KOPT-K1 (cell line): ENCODE data around the gene TRAPPC6A.

Experiments used
- H3K27ac ChIP-seq: fragments of 200-600 bp; sonication (generic); 2 replicates; pipeline ENCODE4 v1.5.1; 2016; ENCODE audit warnings: antibody characterized with exemption, mild to moderate bottlenecking, low read depth, low read length; ENCODE audit not compliant: poor library complexity, severe bottlenecking
- H3K36me3 ChIP-seq: fragments of 200-600 bp; sonication (generic); 2 replicates; pipeline ENCODE4 v1.5.1; 2017; ENCODE audit warnings: antibody characterized with exemption, mild to moderate bottlenecking, low read length, moderate library complexity; ENCODE audit not compliant: insufficient read depth
- H3K9me3 ChIP-seq: fragments of 200-600 bp; sonication (generic); 2 replicates; pipeline ENCODE4 v1.5.1; 2017; ENCODE audit warnings: antibody characterized with exemption, low read length, mild to moderate bottlenecking; ENCODE audit not compliant: insufficient read depth, poor library complexity, severe bottlenecking

Gene TRAPPC6A

DNA sequence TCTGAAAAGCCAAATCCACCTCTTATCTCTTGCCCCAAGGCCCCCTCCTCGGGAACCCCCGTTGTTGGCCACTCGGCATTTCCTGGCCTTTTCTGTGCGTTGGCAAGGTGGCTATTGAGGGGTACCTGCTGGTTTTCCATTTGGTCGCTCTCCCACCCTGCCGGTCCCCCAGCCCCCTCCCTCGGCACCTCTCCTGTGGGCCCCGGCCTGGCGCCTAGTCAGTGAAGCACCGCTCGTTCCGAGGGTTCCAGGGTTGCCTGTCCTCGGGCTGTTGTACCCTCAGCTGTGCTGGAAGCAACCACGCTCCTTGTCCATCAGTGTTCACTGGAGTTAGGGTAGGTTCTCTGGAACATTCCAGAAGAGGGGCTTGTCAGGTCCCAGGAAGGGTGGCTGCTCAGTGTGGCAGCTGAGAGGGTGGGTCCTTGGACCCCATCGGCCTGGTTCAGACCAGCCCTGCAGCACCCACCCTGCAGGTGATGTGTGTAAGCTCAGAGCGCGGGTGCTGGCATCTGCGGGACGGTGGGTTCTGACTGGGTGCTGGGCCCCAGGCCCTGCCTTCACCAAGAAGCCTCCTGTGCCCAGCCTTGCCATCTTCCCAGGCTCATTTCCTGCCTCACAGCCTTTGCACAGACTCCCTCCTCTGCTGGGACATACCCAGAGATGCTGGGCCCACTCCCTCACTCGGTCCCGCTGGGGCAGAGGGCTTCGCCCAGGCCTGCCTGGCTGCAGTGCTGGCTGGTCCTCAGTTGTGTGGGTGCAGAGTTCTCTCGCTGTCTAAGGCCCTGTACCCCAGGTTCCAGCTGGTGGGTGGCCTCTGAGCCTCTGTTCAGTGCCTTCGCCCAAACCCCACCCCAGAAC, 38.5 kb downstream of the TRAPPC6A start:
- H3K9me3 ChIP-seq = no peaks in the 10 kb centered on the region
- peaks cover 38% of the 10 kb centered on the region; the same call in 1 of the 2 replicates for H3K36me3 ChIP-seq
- no peak overlapping the region for H3K27ac ChIP-seq

DNA sequence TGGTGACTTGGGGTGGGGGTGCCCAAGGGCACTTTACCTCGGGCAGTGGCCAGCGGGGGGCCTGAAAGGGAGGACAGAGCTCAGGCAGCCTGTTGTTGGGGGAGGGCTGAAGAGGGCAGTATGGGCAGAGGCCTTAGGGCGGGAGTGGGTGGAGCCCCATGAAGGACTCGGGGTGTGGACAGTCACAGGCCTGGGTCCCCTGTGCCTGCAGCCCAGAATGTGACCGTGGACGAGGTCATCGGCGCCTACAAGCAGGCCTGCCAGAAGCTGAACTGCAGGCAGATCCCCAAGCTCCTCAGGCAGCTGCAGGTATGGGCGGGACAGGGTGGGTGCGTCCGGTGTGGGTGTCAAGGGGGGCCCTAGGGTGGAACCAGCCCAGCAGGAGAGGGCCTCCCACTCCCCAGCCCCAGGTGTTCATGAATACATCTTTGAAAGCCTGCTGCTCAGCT, 39.7 kb downstream of the TRAPPC6A start:
- Histone ChIP-seq H3K36me3 (peaks cover 33% of the 10 kb centered on the region; the same call in 1 of the 2 replicates), H3K9me3 (no peaks in the 10 kb centered on the region), H3K27ac (no peak overlapping the region)

DNA sequence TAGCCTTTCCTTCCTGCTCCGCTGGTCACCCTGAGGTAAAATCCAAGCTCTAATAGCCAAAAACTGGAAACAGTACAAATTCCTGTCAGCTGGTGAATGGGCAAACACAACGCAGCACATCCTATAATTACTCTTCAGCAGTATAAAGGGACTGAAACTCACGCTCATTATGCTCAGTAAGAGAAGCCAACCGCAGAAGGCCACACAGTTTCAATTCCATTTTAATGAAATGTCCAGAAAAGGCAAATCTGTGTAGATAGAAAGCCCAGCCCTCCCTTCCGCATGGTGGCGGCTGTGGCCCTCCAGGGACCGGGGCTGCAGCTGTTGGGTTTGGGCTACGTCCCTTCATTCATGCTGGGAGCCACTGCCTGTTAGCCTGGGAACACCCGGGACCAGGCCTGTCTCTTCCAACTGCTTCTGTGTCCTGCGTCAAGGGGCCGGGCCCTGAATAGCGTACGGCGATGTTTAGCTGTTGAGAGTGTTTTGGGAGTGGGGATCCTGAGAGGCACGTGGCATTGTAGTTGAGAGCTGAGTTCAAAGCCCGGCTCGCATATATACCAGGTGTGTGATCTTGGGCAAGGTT, 40.8 kb downstream of the TRAPPC6A start:
- Histone ChIP-seq H3K9me3 (no peaks in the 10 kb centered on the region), H3K36me3 (peaks cover 22% of the 10 kb centered on the region; the same call in 1 of the 2 replicates), H3K27ac (no peak overlapping the region)

DNA sequence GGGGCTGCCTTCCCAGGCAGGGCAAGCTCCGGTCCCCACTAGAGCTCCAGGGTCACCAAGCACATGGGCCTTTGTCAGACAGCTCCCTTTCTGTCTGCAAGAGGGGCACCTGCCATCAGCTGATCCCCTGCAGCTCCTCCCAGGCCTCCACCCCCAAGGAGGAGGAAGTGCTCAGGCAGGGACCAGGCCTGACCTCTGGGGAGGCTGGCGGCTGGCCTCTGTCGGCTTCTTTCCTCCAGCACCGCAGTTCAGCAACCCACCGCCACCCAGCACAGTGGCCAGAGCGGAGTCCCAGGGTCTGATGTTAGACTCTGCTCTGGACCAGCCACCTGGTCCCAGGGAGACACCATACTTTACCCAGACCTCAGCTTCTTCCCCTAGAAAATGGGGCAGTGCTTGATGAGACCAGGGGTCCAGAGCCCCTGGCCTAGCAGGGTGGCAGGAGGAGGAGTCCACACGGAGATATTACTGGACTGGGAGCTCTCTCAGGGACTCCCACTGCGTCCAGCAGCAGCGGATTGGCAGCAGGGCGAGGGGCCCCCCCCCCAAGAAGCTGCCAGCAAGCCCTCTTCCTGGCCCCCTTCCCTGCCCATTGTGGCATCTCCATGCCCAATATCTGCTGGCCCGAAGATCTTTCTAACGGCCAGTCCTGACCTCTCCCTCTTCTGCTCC, 41.4 kb downstream of the TRAPPC6A start:
- Histone ChIP-seq H3K9me3 (no peaks in the 10 kb centered on the region), H3K27ac (no peak overlapping the region), H3K36me3 (peaks cover 16% of the 10 kb centered on the region; the same call in 1 of the 2 replicates)

DNA sequence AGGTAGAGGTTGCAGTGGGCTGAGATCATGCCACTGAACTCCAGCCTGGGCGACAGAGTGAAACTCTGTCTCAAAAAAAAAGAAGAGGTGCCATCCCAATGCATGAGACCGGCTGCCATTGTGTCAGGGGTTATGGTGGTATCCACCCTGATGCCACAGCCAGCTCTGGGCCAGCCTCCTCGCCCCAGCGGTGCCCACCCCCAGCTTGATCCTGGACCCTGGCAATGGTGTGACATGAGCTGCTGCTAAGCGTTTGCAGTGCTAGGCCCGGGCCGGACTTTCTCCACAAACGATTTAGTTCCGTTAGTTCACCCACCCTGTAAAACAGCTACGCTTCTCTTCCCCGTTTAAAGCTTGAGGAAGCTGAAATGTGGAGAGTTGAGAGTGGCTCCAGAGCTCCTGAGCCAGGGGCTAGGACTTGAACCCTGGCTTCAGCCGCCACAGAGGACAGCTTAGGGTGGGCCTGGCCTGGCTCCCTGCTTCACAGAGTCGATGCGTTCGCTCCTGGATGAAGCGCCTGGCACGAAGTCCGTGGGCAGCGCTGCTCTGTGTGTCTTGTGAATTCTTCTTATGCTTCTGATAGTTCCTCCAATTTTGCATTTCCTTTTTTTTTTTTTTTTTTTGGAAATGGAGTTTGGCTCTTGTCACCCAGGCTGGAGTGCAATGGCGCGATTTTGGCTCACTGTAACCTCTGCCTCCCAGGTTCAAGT, 42.7 kb downstream of the TRAPPC6A start:
- peaks cover 4% of the 10 kb centered on the region; the same call in 1 of the 2 replicates for H3K36me3 ChIP-seq
- no peaks in the 10 kb centered on the region for H3K9me3 ChIP-seq
- no peak overlapping the region for H3K27ac ChIP-seq

DNA sequence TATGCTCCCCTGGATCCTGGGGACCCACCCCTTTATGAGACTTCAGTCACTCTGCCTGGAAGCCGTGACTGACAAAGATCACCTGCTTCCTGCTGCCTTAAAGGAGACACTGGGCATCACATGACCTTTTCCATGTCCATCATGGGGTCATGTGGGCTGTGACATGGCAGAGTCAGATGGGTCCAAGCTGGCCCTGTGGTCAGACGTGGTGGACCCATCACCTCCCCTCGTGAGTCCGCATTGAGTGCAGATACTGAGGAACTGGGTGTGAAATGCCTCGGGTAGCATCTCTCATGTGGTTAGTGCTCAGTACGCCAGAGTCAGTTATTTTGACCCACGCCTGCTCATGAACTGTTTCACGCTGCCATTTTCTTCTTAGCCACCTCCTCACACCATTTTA, 44.4 kb downstream of the TRAPPC6A start:
- no peak overlapping the region for H3K27ac ChIP-seq
- no peaks in the 10 kb centered on the region for H3K9me3 ChIP-seq

DNA sequence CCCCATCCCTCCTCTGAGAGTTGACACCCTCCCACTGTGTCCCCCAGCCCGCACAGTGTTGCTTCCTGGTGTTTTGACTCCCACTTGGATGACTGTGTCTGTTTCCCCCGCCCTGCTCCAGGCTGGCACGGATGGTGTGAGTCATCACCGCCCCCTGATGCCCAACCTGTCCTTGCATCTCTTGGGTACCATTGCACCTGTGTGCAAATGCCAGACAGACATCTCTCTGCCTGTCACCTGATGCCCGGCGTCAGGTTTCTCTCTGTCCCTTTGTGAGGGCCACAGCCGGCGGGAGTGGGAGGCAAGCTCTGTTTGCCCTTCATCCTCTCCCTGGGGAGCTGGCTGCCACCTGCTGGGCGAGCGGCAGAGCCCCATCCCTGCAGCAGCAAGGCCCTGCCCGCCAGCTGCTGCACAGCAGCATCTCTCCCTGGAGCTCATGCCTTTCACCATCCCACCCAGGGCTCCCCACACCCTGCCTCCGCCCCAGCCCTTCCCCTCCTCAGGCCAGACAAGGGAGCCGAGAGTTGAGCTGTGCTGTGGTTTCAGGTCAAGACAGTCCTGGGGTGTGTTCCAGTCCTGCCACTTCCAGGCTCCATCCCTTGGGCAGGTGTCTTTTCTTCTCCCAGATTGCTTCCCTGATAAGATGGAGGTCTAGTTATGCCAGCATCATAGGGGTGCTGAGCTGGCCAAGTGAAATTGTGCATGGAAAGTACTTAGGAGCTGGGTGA, 47.0 kb downstream of the TRAPPC6A start:
- H3K9me3 ChIP-seq = no peaks in the 10 kb centered on the region
- H3K27ac ChIP-seq = no peak overlapping the region
- peaks cover 4% of the 10 kb centered on the region; the same call in 1 of the 2 replicates for H3K36me3 ChIP-seq

More for the DNA sequence above, 44.4 kb downstream of the TRAPPC6A start:
- peaks cover 4% of the 10 kb centered on the region; the same call in 1 of the 2 replicates for H3K36me3 ChIP-seq

DNA sequence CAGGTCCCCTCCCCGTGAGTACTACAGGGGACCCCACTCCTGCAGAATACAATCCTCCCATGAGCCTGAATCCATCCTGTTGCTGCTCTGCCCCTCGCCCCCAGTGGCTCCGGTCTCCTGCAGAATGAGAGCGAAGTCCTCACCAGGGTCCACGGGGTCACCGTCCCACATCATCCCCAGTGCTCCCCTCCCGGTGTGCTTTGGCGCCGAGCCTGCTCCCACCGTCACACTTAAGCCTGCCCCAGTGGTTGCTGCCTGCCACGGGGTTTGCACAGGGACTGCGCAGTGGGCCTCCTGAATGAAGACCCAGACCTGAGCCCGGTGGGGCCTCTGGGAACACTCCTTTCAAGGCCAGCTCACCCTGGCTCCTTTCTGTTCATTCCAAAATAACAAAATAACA, 47.8 kb downstream of the TRAPPC6A start:
- Histone ChIP-seq H3K9me3 (no peaks in the 10 kb centered on the region), H3K27ac (no peak overlapping the region), H3K36me3 (peaks cover 4% of the 10 kb centered on the region; the same call in 1 of the 2 replicates)

DNA sequence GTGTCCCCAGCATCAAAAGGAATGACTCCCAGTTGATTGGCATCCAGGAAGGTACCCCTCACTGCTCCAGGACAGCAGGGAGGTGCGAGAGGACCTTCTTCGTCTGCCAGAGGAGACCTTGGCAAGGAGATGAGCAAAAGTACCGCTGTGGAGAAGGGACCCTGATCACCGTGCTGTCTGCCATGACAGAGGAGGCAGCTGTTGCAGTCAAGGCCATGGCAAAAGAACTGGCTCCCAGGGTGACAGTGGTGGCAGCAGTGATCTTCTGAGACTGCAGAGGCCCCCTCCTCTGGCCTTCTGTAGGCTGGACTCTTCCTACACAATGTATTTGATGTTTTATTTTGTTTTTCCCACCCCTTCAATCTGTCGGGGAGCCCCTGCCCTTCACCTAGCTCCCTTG, 49.2 kb downstream of the TRAPPC6A start:
- H3K36me3 ChIP-seq = peaks cover 3% of the 10 kb centered on the region; the same call in 1 of the 2 replicates
- no peak overlapping the region for H3K27ac ChIP-seq
- no peaks in the 10 kb centered on the region for H3K9me3 ChIP-seq

DNA sequence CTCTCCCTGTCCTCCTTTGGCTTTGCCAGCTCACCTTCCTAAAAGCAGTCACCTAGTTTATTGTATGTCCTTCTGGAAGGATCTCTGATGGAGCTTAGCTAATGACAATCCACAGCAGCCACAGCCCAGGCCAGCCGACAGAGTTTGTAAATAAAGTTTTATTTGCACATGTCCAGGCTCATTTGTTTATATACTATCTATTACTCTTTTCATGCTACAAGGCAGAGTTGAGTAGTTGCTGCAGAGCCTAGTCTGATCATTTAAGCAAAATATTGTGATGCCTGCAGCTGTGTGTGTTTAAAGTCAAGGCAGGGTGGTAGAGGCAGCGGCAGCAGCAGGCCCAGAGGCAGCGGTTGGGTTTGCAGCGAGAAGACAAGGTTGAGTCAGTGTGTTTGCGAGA, 49.9 kb downstream of the TRAPPC6A start:
- Histone ChIP-seq H3K36me3 (peaks cover 4% of the 10 kb centered on the region; the same call in 1 of the 2 replicates), H3K27ac (no peak overlapping the region), H3K9me3 (no peaks in the 10 kb centered on the region)

DNA sequence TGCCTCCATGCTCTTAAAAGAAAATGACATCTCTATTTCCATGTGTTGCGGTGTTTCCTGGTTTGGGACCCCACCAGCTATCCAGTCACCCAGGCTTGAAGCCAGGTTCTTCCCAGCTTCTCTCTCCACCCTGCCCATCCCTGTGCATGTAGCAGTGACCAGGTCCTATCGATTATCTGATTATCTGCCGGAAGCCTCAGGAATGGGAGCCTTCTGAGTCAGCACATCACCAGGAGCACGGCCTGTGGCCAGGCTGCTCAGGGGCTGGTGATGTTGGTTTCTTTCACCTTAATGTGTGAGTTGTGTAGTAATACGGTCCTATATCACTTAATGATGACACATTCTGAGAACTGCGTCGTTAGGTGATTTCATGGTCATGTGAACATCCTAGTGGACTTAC, 51.4 kb downstream of the TRAPPC6A start:
- no peak overlapping the region for H3K27ac ChIP-seq
- H3K36me3 ChIP-seq = peaks cover 5% of the 10 kb centered on the region; the same call in 1 of the 2 replicates
- H3K9me3 ChIP-seq = no peaks in the 10 kb centered on the region

DNA sequence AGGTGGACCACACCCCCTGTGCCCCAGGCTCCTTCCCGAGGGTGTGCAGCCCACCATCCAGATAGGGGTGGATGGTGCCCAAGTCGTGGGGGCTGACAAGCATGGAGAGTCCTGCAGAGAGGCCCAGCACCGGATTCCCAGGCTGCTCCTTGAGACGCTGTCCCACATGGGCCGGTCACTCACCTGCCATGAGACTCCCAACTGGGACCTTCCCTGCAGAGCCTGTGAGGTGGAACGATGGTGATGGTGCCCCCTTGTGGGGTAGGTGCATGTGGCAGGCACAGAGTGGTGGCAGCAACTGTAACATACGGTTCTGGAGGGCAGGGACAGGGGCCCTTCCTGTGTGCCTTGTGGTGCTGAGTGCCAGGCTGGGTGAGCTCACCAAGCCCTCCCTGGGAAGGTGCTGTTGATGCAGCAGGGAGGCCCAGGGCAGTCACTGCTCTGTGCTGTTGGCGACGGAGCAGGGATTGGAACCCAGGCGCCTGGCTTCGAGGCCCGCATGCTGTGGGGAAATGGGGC, 52.0 kb downstream of the TRAPPC6A start:
- Histone ChIP-seq H3K9me3 (no peaks in the 10 kb centered on the region), H3K27ac (no peak overlapping the region), H3K36me3 (peaks cover 5% of the 10 kb centered on the region; the same call in 1 of the 2 replicates)

DNA sequence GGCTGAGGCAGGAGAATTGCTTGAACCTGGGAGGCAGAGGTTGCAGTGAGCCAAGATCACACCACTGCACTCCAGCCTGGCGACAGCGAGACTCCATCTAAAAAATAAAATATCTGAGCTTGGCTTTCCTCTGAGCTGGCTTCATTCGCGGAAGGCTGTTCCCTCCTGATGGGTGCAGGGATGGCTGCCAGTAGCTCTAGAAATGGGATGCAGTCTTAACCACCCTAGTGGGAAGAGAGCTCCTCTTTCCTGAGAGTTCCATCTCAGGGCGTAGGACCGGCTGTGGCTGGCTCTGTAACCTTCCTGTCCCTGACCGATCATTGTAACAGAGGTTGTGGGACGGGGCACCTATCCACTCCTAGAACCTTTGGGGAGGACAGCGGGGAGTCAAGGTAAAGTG, 52.7 kb downstream of the TRAPPC6A start:
- peaks cover 5% of the 10 kb centered on the region; the same call in 1 of the 2 replicates for H3K36me3 ChIP-seq
- no peaks in the 10 kb centered on the region for H3K9me3 ChIP-seq
- H3K27ac ChIP-seq = no peak overlapping the region

DNA sequence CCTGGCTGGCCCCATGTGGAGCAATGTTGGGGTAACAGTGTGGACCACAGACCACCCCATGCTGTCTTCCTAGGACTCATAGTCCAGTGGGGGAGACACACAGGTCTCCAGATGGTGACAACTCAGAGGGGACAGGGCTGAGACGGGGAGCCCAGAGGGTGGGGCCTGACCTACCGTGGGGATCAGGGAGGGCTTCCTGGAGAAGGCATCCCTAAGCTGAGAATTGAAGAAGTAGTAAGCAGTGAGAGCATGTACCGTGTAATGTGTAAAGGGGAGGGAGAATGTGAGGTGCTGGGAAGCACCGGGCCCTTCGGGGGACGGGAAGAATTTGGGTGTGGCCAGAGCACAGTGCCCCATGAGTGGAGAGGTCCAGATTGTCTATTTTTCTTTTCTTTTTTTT, 54.0 kb downstream of the TRAPPC6A start:
- Histone ChIP-seq H3K9me3 (no peaks in the 10 kb centered on the region), H3K36me3 (peaks cover 5% of the 10 kb centered on the region; the same call in 1 of the 2 replicates), H3K27ac (no peak overlapping the region)
